Endodermal cell (in vitro differentiated cells): ENCODE data around the gene RAB9B. TPM values are rescaled to one million over a fixed set of nuclear protein-coding genes. Genes with fewer than 3 reads are reported as not detected.
"Not testable (repeated sequence)": the region's sequence is repeated elsewhere in the genome, so short reads cannot be mapped to it uniquely, and the experiment has no call there.

Experiments
- DNase-seq: peaks from one replicate; pipeline ENCODE4 v3.0.0-alpha.2; 2017
- H3K27ac ChIP-seq: 2 replicates; pipeline ENCODE4 v1.5.1; 2013; ENCODE audit warnings: mild to moderate bottlenecking, low read depth, low read length, moderate library complexity
- H3K27me3 ChIP-seq: 2 replicates; pipeline ENCODE4 v1.6.1; 2013; ENCODE audit warnings: mild to moderate bottlenecking, low read length, moderate library complexity; ENCODE audit not compliant: insufficient read depth, control insufficient read depth, poor library complexity, severe bottlenecking
- H3K36me3 ChIP-seq: 2 replicates; pipeline ENCODE4 v1.7.0; 2013; ENCODE audit warnings: mild to moderate bottlenecking, low read length, moderate library complexity; ENCODE audit not compliant: control insufficient read depth, insufficient read depth
- H3K4me1 ChIP-seq: one replicate; pipeline ENCODE4 v1.7.0; 2013; ENCODE audit warnings: low read length; ENCODE audit not compliant: control insufficient read depth, insufficient read depth
- H3K4me3 ChIP-seq: 2 replicates; pipeline ENCODE4 v1.5.1; 2013; ENCODE audit warnings: mild to moderate bottlenecking, low read length, moderate library complexity
- H3K9ac ChIP-seq: 2 replicates; pipeline ENCODE4 v1.6.1; 2013; ENCODE audit warnings: mild to moderate bottlenecking, low read length, moderate library complexity; ENCODE audit not compliant: poor library complexity, severe bottlenecking; ENCODE audit errors: extremely low read depth
- H3K9me3 ChIP-seq: 2 replicates; pipeline ENCODE4 v1.6.1; 2013; ENCODE audit warnings: mild to moderate bottlenecking, low read length, moderate library complexity; ENCODE audit not compliant: control insufficient read depth
- H3K27ac Mint-ChIP-seq: 2 replicates; pipeline ENCODE4 v1.8.0; 2020; ENCODE audit warnings: mixed read lengths
- H3K27me3 Mint-ChIP-seq: 2 replicates; pipeline ENCODE4 v1.8.0; 2021; ENCODE audit warnings: mild to moderate bottlenecking, mixed read lengths; ENCODE audit not compliant: insufficient read depth
- H3K36me3 Mint-ChIP-seq: 2 replicates; pipeline ENCODE4 v1.8.0; 2020; ENCODE audit warnings: low read depth, mixed read lengths
- H3K4me1 Mint-ChIP-seq: 2 replicates; pipeline ENCODE4 v1.8.0; 2020; ENCODE audit warnings: mixed read lengths
- H3K4me3 Mint-ChIP-seq: 2 replicates; pipeline ENCODE4 v1.8.0; 2020; ENCODE audit warnings: mild to moderate bottlenecking, moderate library complexity, mixed read lengths
- H3K9me3 Mint-ChIP-seq: 2 replicates; pipeline ENCODE4 v1.8.0; 2020; ENCODE audit warnings: mild to moderate bottlenecking, mixed read lengths
- WGBS, 2 experiments: methylation state at CpG; one replicate each; pipeline versions ENCODE4 v1.1.5 to v1.1.7; 2013; ENCODE audit warnings: missing lambda C conversion rate in 2 of 2, mixed read lengths in 1 of 2; ENCODE audit not compliant: insufficient coverage in 1 of 2, insufficient read length in 1 of 2; 5-methylcytosine and 5-hydroxymethylcytosine counted together
- total RNA-seq, 2 donors: library from RNA; stranded (reverse); fragmentation: NEBNext Ultra II Directional in 1 of 2; extraction: Animal tissue kit (Norgen Biotek cat#: 25700) in 1 of 2; gene quantifications; 2 replicates in 1 of 2; 3 replicates in 1 of 2; pipeline ENCODE4 v1.2.1, GENCODE V29; 2021
- TF ChIP-seq, protein P1 (sequence below): fragments of 200-600 bp; sonication (generic); conservative IDR thresholded peaks from 2 replicates; pipeline ENCODE4 v1.5.0; 2021; ENCODE audit warnings: antibody characterized with exemption, mild to moderate bottlenecking

Gene RAB9B
- total RNA-seq, 2 donors from 2014 or later, result 0.42 to 0.64 TPM

DNA sequence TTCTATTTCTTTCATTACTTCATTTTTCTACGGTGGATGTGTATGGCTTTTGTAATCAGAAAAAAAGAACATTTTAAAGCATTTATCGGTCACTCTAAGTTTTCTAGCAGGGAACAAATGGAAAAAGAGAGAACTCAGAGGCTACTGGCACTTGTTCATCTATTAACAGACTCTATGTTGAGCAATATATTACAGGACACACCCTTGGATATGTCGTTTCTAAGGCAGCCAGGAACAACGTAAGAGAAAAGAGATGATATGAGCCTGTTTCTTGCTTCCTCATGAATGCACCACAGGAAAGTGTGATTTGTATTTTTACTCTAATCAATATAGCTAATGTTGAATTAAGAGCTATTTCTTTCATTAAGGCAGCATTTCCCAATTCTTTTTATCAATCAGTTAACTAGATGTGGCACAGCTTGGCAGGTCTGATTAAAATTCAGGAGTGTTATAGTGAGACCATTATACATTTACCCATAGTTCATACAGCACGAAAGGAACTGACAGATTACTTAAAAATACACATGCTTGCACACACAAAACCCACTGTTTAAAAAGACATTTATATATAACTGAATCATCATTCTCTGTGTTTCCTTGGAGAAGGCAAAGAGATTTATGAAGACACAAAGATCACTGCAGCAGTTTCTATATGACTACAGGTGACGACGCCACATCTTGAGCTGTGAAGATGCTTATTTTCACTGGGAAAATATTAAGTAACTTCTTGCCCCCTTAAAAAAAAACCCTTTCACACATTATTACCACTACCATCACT lies 13.0 kb downstream of the RAB9B start:
- no peaks in the 10 kb centered on the region for H3K4me1 Mint-ChIP-seq
- TF ChIP-seq, protein P1, sequence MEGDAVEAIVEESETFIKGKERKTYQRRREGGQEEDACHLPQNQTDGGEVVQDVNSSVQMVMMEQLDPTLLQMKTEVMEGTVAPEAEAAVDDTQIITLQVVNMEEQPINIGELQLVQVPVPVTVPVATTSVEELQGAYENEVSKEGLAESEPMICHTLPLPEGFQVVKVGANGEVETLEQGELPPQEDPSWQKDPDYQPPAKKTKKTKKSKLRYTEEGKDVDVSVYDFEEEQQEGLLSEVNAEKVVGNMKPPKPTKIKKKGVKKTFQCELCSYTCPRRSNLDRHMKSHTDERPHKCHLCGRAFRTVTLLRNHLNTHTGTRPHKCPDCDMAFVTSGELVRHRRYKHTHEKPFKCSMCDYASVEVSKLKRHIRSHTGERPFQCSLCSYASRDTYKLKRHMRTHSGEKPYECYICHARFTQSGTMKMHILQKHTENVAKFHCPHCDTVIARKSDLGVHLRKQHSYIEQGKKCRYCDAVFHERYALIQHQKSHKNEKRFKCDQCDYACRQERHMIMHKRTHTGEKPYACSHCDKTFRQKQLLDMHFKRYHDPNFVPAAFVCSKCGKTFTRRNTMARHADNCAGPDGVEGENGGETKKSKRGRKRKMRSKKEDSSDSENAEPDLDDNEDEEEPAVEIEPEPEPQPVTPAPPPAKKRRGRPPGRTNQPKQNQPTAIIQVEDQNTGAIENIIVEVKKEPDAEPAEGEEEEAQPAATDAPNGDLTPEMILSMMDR, result no peak
- Histone ChIP-seq H3K9me3 (no peaks in the 10 kb centered on the region), H3K27ac (no peak overlapping the region), H3K27me3 (no peaks in the 10 kb centered on the region), H3K4me1 (no peaks in the 10 kb centered on the region), H3K9ac (no peak overlapping the region), H3K36me3 (no peaks in the 10 kb centered on the region), H3K4me3 (no peak overlapping the region)
- H3K27ac Mint-ChIP-seq, result no peak overlapping the region
- no peak for DNase-seq
- 96% methylated on average over 5 of the region's 7 CpGs; no CpG with 5 or more reads in 1 of the 2 experiments for WGBS, 2 experiments
- H3K36me3 Mint-ChIP-seq, result no peaks in the 10 kb centered on the region
- H3K9me3 Mint-ChIP-seq, result no peaks in the 10 kb centered on the region
- H3K4me3 Mint-ChIP-seq, result no peak overlapping the region
- H3K27me3 Mint-ChIP-seq, result peaks cover 42% of the 10 kb centered on the region

DNA sequence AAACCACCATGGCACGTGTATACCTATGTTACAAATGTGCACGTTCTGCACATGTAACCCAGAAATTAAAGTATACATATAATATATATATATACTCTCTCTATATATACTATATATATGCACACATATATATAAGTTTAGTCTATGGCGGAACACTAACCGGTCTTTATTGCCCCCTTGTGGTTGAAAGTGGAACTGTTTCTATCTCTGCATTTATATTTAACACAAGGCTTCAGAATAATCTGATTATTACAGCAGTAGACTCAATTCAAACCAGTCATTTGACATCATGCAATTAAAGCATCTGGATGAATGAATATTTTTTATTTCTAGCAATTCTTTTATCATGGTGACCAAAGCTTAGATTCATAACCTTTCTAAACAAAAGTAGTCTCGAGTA lies 14.6 kb downstream of the RAB9B start:
- TF ChIP-seq, protein P1, result peak; percentile 94
- no peaks in the 10 kb centered on the region for H3K27me3 ChIP-seq
- H3K4me1 ChIP-seq, result no peaks in the 10 kb centered on the region
- H3K9me3 ChIP-seq, result no peaks in the 10 kb centered on the region
- H3K27me3 Mint-ChIP-seq, result peaks cover 33% of the 10 kb centered on the region
- H3K27ac Mint-ChIP-seq, result no peak overlapping the region
- H3K36me3 ChIP-seq, result no peaks in the 10 kb centered on the region
- no peak for DNase-seq
- H3K9ac ChIP-seq, result no peak overlapping the region
- no peak overlapping the region for H3K4me3 ChIP-seq
- H3K27ac ChIP-seq, result no peak overlapping the region
- H3K4me3 Mint-ChIP-seq, result no peak overlapping the region
- peaks cover 2% of the 10 kb centered on the region for H3K4me1 Mint-ChIP-seq
- 75% methylated on average over 1 of the region's 5 CpGs; no CpG with 5 or more reads in 1 of the 2 experiments for WGBS, 2 experiments
- no peaks in the 10 kb centered on the region for H3K36me3 Mint-ChIP-seq
- H3K9me3 Mint-ChIP-seq, result no peaks in the 10 kb centered on the region

DNA sequence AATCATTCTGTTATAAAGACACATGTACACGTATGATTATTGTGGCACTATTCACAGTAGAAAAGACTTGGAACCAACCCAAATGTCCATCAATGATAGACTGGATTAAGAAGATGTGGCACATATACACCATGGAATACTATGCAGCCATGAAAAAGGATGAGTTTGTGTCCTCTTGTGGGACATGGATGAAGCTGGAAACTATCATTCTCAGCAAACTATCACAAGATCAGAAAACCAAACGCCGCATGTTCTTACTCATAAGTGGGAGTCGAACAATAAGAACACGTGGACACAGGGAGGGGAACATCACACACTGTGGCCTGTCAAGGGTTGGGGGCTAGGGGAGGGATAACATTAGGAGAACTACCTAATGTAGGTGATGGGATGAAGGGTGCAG lies 15.0 kb downstream of the RAB9B start:
- WGBS, 2 experiments, result 49% methylated on average over 5 of the region's 5 CpGs; no CpG with 5 or more reads in 1 of the 2 experiments
- DNase-seq, result not testable (repeated sequence)

More for the DNA sequence above, 15.0 kb downstream of the RAB9B start:
- H3K4me1 Mint-ChIP-seq, H3K36me3 Mint-ChIP-seq, H3K27me3 ChIP-seq, H3K4me3 ChIP-seq, H3K4me1 ChIP-seq, H3K27ac ChIP-seq, H3K27ac Mint-ChIP-seq, H3K36me3 ChIP-seq, H3K9me3 ChIP-seq, H3K4me3 Mint-ChIP-seq, H3K9ac ChIP-seq, H3K9me3 Mint-ChIP-seq: not testable (repeated sequence)
- peaks cover 33% of the 10 kb centered on the region for H3K27me3 Mint-ChIP-seq
